Stimulated activated effector memory CD8-positive, alpha-beta T cell treated with anti-CD3 and anti-CD28 coated beads, Interleukin-12 subunit alpha, Interleukin-12 subunit beta, amount 100 ng/mL, for 72 hours (primary cell): Measurements from ENCODE around the gene EVC.
"Not testable (repeated sequence)": the region's sequence is repeated elsewhere in the genome, so short reads cannot be mapped to it uniquely, and the experiment has no call there.

Source experiments
- ATAC-seq: fragments of 150-1000 bp; cut with Tn5 transposase; 2 replicates; pipeline ENCODE4 v1.10.0; 2021
- DNase-seq, 2 donors: peaks; one replicate each; pipeline ENCODE4 v3.0.0; 2021 to 2022; ENCODE audit warnings: low spot score in 2 of 2
- H3K27ac Mint-ChIP-seq: one replicate; pipeline ENCODE4 v1.8.0; 2022; ENCODE audit warnings: mild to moderate bottlenecking, mixed read lengths
- H3K36me3 Mint-ChIP-seq: one replicate; pipeline ENCODE4 v1.8.0; 2022; ENCODE audit warnings: mild to moderate bottlenecking, mixed read lengths
- H3K4me1 Mint-ChIP-seq: one replicate; pipeline ENCODE4 v1.8.0; 2022; ENCODE audit warnings: mixed read lengths
- H3K4me3 Mint-ChIP-seq: one replicate; pipeline ENCODE4 v1.8.0; 2022; ENCODE audit warnings: mild to moderate bottlenecking, mixed read lengths
- H3K9me3 Mint-ChIP-seq: one replicate; pipeline ENCODE4 v1.8.0; 2022; ENCODE audit warnings: mixed read lengths

Gene EVC

DNA sequence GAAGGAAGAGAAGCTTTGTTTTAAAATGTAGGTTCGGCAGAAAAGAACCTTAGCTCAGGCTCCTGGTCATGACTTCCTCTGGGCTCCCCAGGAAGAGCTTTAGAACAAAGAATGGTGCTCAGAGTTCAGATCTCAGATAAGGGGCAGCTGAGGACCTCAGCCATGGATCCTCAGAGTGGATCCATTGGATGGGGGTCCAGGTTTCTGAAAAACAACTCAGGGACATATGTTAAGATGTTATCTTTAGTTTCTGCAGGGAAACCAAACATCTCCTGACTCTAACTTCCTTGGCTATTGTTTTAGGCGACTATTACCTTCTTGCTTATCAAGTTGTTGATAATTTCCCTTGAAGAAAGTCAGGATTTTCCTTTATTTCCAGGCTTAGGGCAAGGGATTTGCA lies 5.4 kb downstream of the EVC start:
- H3K9me3 Mint-ChIP-seq, result peaks cover 18% of the 10 kb centered on the region
- no peak overlapping the region for H3K27ac Mint-ChIP-seq
- ATAC-seq (no peak), DNase-seq (no peak)
- H3K4me3 Mint-ChIP-seq, result no peak overlapping the region
- peaks cover 12% of the 10 kb centered on the region for H3K4me1 Mint-ChIP-seq
- H3K36me3 Mint-ChIP-seq, result no peaks in the 10 kb centered on the region

DNA sequence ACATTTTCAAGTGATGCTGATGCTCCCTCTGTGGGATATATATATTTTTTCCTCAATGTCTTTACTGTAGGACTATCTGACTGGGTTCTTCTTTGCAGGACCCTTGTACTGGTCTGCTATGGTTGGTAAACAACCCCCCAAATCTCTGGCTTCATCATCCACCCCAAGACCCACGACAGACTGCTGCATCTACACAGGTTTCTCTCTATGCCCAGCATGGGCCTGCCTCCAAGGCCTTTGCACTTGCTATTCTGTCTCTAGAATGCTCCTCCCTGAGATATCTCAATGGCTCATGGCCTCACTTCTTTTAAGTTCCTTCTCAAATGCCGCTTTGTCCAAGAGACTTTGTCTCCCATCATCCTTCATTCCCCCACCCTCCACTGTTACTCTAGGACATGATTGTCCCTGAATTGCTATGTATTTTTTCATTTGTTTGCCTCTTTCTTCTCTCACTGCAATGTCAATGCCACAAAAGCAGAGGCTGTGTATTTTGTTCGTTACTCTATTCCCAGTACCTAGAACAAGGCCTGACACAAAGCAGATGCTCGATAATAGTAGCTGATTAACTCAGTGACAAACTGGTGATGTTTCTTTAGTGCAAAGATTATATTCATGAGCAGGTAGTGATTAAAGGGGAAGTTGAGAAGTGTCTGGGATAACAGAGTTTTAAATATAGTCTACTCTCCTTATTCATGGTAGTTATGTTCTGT lies 6.6 kb downstream of the EVC start:
- peaks cover 14% of the 10 kb centered on the region for H3K9me3 Mint-ChIP-seq
- no peak for ATAC-seq

DNA sequence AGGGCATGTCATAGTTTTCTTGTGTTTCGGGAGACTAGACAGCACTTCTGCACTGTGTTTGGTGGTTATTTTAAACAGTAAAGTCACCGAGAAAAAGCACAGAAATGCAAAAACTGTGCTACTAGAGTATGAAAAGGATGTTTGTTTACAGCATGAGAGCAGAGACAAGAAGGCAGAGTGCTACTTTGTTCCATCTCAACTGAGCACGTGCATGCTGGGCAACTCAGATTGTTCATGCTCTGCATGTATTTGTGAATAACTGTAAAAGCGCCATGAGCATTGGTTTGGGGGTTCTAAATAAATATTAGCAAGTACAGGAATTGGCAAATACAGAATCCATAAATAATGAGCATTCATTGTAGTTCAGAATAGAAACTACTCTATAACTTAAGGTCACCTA lies 7.4 kb downstream of the EVC start:
- Mint-ChIP-seq H3K9me3 (peaks cover 14% of the 10 kb centered on the region), H3K4me3 (no peak overlapping the region), H3K27ac (no peak overlapping the region), H3K36me3 (no peaks in the 10 kb centered on the region), H3K4me1 (no peaks in the 10 kb centered on the region)
- DNase-seq (no peak), ATAC-seq (no peak)

More for the DNA sequence above, 6.6 kb downstream of the EVC start:
- Mint-ChIP-seq H3K4me1 (peaks cover 2% of the 10 kb centered on the region), H3K27ac (no peak overlapping the region), H3K4me3 (no peak overlapping the region), H3K36me3 (no peaks in the 10 kb centered on the region)
- DNase-seq, result no peak

DNA sequence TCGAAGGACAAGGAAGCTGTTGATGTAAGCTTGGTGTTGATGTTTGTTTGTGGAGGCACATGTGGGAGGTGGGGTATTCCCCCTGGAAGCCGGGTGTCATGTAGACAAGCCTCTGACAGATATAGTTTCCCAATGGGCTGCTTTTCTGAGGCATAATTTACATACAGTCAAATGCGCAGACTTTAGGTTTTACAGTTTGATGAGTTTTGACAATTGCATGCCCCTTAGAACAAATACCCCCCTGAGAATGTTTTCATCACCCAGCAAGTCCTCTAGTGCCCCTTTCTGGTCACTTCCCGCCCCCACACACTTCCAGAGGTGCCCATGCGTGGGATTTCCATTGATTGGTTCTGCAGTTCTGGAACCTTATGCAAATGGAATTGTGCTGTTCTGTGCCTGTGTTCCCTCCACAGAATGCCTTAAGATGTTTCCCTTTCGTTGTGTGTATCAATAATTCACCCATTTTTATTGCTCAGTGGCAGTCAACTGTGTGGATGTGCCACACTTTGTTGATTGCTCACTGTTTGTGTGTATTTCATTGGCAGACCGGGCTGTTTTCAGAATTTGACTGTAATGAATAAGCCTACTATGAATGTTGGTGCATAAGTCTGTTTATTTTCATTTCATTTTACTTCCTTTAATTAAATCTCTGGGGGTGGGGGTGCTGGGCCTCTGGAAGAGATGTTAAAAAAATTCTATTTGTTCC lies 8.5 kb downstream of the EVC start:
- H3K9me3 Mint-ChIP-seq, result peaks cover 7% of the 10 kb centered on the region
- DNase-seq (no peak), ATAC-seq (no peak)
- no peak overlapping the region for H3K27ac Mint-ChIP-seq
- H3K36me3 Mint-ChIP-seq, result no peaks in the 10 kb centered on the region
- H3K4me1 Mint-ChIP-seq, result no peaks in the 10 kb centered on the region
- H3K4me3 Mint-ChIP-seq, result no peak overlapping the region

DNA sequence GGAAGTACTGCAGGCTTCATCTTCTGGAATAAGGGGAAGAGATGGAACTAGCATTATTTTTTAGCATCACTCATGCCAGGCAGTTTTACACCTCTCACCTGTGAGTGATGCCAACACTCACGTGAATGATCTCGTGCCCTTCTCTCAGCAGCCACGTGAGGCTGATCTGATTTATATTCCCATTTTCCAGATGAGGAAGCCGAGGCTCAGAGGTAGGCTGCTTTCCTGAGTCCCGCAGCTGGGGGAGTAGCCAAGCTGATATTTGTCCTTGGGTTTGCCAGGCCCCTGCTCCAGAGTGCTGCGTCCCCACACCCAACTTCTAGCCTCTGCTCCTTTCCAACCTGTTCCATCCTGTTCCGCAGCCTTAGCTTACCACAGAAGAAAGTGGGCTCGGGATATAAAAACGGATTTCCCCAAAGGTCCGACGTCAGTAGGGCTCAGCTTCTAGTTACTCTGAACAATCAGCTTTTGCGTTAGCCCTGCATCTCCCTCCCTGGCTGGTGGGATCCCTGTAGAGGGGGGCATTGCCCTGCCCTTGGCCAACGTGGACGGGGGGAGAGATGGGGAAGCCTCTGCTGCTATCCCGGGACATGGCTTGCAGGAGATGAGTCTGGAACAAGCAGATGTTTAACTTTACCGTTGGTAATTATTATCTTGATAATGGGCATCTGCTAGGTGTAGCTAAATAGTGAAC lies 9.3 kb downstream of the EVC start:
- ATAC-seq, result no peak
- H3K4me1 Mint-ChIP-seq, result no peaks in the 10 kb centered on the region
- no peak for DNase-seq
- no peak overlapping the region for H3K4me3 Mint-ChIP-seq
- no peak overlapping the region for H3K27ac Mint-ChIP-seq
- H3K36me3 Mint-ChIP-seq, result no peaks in the 10 kb centered on the region
- peaks cover 4% of the 10 kb centered on the region for H3K9me3 Mint-ChIP-seq

DNA sequence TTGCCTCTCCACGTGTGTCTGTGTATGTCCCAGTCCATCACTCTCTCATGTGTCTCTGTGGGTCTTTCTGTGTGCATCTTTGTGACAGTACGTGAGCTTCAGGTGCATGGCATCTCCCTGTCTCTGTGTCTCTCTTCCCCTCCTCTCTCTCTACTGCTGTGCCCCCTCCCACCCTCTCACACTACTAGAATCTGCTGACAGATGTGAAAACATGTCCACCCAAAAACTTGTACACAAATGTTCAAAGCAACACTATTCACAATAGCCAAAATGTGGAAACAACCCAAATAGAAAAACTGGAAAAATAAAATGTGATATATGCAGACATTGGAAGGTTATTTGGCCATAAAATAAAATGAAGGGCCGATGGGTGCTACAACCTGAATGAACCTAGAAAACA lies 10.0 kb downstream of the EVC start:
- H3K27ac Mint-ChIP-seq, result no peak overlapping the region
- ATAC-seq (no peak), DNase-seq (no peak)
- peaks cover 4% of the 10 kb centered on the region for H3K9me3 Mint-ChIP-seq
- no peak overlapping the region for H3K4me3 Mint-ChIP-seq
- H3K4me1 Mint-ChIP-seq, result no peaks in the 10 kb centered on the region
- no peaks in the 10 kb centered on the region for H3K36me3 Mint-ChIP-seq

DNA sequence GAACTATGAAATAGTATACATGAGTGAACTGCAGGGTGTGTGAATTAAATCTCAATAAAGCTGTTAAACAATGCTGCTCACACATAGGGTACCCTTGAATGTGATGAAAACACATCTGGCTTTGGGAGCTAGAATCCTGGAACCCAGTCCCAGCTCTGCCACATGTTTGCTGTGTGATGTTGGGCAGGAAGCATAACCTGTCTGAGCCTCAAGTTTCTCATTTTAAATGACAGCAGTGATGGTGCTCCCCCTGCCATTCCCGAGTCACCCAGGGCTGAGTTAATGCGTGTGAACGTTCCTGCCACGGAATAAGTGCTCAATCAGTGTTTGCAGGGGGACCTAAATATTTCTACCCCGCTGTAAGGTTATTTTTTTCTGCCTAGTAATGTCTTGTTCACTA lies 10.9 kb downstream of the EVC start:
- Mint-ChIP-seq H3K36me3 (no peaks in the 10 kb centered on the region), H3K4me1 (no peaks in the 10 kb centered on the region), H3K27ac (no peak overlapping the region), H3K9me3 (peaks cover 2% of the 10 kb centered on the region), H3K4me3 (no peak overlapping the region)
- DNase-seq (no peak), ATAC-seq (no peak)

DNA sequence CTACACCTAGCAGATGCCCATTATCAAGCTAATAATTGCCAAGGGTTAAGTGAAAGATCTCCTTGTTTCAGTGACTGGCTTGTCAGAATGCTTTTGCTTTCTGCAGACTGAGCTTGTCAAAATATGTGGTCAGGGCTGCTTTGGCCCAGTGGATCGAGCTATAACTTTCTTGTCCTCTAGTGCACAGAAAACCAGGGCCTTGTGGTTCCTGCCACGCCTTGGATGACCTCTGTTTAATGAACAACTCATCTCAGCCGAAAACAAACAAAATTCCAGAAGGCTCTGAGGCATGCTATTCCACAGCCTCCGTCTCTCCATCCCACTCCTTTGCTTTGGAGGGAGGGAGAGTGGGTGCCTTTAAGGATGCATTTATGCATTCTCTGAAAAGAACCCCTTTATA lies 11.3 kb downstream of the EVC start:
- H3K27ac Mint-ChIP-seq, result no peak overlapping the region
- ATAC-seq (no peak), DNase-seq (no peak)

DNA sequence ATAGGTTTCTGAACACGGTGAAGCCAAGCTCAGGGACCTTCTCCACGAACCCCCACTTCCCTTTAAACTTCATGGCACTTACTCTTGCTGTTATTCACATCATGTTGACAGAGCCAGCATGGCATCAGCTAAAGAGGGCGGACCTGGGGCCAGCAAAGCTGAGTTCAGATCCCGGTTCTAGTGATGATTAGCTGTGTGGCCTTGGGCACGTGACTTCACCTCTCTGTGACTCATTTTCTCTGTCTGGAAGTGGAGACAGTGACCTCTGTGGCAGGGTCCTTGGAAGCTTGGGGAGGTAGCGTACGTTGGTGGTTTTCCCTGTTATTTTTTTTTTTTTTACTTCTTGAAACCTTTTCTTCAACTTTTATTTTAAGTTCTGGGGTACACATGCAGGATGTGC lies 13.4 kb downstream of the EVC start:
- Mint-ChIP-seq H3K36me3 (peaks cover 6% of the 10 kb centered on the region), H3K9me3 (no peaks in the 10 kb centered on the region), H3K4me3 (no peak overlapping the region), H3K27ac (no peak overlapping the region), H3K4me1 (no peaks in the 10 kb centered on the region)
- DNase-seq, result no peak
- ATAC-seq, result no peak

More for the DNA sequence above, 11.3 kb downstream of the EVC start:
- Mint-ChIP-seq H3K4me1 (no peaks in the 10 kb centered on the region), H3K36me3 (no peaks in the 10 kb centered on the region), H3K4me3 (no peak overlapping the region), H3K9me3 (peaks cover 2% of the 10 kb centered on the region)

DNA sequence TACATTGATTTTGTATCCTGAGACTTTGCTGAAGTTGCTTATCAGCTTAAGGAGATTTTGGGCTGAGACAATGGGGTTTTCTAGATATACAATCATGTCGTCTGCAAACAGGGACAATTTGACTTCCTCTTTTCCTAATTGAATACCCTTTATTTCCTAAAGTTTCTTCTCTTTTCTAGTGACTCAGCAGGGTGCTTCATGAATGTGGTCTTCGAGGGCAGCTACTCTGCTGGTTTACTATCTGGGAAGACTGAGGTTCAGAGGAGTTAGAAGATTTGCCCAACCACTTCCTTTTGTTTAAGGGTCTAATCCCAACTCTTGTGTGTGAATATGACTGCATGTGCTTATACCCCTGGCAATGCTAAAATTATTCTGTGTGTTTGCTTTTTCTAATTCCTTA lies 17.4 kb downstream of the EVC start:
- H3K4me1 Mint-ChIP-seq, ATAC-seq, H3K27ac Mint-ChIP-seq, H3K36me3 Mint-ChIP-seq, DNase-seq, H3K4me3 Mint-ChIP-seq, H3K9me3 Mint-ChIP-seq: not testable (repeated sequence)

DNA sequence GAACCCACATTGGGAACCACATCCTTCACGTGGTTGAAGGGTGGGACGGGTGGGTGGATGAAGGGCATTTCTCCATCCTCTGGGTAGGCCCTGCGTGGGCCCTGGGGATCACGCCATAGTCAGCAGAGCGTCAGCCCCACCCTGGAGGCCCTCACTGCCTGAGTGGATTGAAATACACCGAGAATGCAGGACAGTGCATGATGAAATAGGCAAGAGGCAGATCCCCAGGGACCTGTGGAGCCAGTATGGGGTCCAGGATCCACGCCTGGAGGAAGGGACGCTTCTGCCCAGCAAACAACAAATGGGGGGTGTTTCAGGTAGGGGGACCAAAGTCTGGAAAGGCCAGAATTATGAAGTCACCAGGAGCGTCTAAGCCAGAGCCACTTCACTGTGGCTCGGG lies 19.4 kb downstream of the EVC start:
- Mint-ChIP-seq H3K9me3 (no peaks in the 10 kb centered on the region), H3K27ac (no peak overlapping the region), H3K4me3 (no peak overlapping the region), H3K36me3 (peaks cover 6% of the 10 kb centered on the region), H3K4me1 (no peaks in the 10 kb centered on the region)
- DNase-seq (no peak), ATAC-seq (no peak)

DNA sequence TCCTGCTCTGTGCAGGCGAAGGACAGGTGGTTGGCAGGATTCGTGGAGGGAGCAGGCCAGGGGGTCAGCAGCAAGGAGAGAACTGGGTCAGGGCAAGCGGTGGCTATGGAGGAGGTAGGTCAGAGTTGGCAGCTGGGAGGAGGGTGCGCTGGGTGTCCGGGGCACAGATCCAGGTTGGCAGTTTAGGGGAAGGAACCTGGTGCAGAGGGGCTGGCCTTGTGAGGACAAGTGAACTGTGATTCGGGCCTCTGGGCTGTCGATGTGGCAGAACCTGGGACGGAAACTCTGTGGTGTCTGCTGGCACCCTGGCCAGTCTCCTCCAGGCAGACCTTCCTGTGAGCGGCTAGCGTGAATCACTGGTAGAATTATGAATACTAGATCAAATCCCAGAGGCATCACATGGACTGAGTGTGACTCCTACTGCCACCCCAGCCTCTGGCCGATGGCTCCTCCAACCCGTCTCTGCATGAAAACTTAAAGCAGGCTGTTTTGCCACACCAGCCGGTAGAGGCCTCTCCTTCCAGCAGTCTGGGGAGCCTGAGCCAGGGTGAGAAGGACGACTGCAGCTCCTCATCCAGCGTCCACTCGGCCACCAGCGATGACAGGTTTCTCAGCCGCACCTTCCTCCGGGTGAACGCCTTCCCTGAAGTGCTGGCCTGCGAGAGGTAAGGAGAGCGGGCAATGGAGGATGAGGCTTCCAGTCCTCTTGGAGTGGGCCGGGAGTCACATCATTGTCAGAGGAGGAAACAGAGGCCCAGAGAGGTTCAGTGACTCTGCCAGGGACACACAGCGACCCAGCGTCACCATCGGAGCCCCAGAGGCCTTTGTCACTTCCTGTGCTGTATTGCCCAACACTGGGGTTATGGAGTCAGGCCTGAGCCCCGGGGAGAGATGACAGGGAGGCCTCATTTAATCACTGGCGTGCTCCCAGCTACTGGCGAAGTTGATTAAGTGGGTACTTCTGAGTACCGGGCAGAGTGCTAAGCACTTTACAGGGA lies 20.3 kb downstream of the EVC start:
- no peak overlapping the region for H3K4me3 Mint-ChIP-seq
- DNase-seq (no peak), ATAC-seq (no peak)
- H3K36me3 Mint-ChIP-seq, result peaks cover 6% of the 10 kb centered on the region
- H3K4me1 Mint-ChIP-seq, result no peaks in the 10 kb centered on the region
- H3K9me3 Mint-ChIP-seq, result no peaks in the 10 kb centered on the region
- H3K27ac Mint-ChIP-seq, result no peak overlapping the region

DNA sequence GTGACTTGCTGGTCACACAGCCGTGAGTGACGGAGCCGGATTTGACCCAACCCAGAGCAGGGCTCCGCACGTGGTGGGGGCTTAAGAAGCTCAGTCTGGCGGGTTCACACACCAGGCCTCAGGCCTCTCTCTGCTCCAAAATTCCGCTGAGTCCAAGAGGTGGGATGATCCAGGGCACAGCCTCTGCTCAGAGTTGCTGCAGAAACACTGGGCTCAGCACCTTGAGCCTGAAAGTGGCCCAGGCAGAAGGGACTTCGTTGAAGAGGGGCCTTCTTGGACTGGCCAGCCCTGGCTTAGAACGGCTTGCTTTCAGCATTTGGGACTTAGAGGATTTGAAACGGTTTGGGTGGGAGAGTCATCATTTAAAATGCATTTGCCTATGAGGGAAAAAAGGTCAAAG lies 21.2 kb downstream of the EVC start:
- Mint-ChIP-seq H3K9me3 (no peaks in the 10 kb centered on the region), H3K4me3 (no peak overlapping the region), H3K36me3 (peaks cover 6% of the 10 kb centered on the region), H3K4me1 (no peaks in the 10 kb centered on the region), H3K27ac (no peak overlapping the region)
- peak; percentile 8 for ATAC-seq
- DNase-seq, result no peak

DNA sequence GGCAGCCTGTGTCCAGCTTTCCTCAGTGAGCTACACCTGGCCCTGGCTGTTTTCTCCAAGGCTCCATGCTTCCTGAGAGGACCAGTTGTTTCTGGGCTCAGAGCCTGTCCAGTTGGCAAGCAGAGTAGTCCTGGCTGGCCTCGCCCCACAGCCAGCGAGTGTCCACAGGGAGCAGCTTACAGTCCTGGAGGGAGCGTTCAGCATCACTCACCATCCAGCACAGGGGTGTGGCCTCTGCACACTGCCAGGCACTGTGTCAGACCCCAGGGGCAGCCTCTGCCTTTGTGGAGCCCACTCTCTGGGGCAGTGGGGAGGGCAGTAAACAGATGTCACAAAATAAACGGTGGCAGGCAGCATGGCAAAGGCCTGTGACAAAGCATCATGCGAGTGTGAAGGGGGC lies 23.9 kb downstream of the EVC start:
- Mint-ChIP-seq H3K27ac (no peak overlapping the region), H3K4me1 (no peaks in the 10 kb centered on the region), H3K9me3 (no peaks in the 10 kb centered on the region), H3K4me3 (no peak overlapping the region), H3K36me3 (no peaks in the 10 kb centered on the region)
- peak; percentile 37 for ATAC-seq
- DNase-seq, result no peak

DNA sequence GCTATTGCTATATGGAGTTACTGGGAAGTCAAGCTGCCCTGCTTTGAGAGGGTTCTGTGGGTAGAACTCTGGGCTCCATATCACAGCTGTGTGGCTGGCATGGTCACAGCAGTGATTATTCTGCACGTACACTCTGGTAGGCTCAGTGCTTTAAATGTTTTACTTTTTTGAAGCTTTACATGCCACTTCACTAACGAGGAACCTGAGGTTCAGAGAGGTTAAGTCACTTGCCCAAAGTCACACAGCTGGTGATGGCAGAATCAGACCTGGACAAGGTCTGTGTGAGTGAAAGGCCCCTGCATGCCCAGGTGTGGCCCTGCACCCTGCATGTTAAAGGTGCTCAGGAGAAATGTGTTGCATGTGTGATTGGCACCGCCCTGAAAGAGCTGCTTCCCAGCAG lies 24.5 kb downstream of the EVC start:
- Mint-ChIP-seq H3K9me3 (no peaks in the 10 kb centered on the region), H3K36me3 (no peaks in the 10 kb centered on the region), H3K27ac (no peak overlapping the region), H3K4me3 (no peak overlapping the region), H3K4me1 (no peaks in the 10 kb centered on the region)
- ATAC-seq (no peak), DNase-seq (no peak)
